GM19238 (cell line): ENCODE results near the gene WDR93.

ENCODE experiments used
- DNase-seq: peaks from one replicate; pipeline ENCODE4 v3.0.0; 2011; ENCODE audit warnings: low spot score; ENCODE audit not compliant: insufficient read length

Gene WDR93

DNA sequence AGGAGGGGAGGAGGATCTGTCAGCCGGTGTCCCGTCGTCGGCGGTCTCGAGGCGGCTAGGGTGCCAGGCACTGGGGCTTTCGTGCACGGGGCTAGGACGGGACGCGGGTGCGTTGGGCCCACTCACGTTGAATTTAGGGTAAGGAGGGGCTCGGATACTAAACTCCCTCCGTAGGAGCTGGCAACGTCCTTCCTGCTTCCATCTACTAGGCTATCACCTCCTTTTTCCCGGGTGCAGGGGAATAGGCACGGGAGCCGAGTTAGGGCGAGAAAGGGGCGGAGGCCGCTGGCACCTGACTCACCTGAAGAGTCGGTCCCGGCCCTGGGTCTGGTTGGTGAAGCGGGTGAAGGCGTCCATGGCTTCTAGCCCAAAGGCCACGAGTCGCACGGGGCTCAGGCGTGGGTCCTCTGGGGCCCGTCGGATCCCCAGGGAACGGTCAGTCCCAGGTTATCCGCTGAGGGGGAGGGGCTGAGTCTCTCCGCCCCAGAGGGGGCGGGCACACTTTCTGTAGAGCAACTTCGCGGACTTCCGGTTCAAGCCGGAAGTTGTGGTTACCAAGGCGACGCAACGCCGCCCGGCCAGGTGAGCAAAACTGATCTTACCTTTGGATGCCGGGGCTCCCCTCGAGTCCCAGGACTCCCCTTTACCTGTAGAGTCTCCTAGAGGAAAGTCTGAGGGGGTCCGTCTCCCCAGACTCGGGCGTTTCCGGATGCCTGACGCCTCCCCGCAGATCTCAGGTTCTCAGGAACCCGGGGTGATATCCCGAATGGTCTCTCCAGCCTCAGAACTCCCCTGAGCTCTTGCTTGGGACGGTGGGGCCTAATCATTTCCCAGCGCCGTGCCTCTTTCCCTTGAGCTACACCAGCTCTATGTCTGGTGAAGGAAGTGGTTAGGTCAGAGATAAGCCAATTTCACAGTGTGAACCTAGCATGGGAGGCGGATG lies at the start of gene WDR93, which contains the start of gene PEX11A:
WDR93 (plus strand) TSS at position 536 of the 943 bp plus-strand sequence. CDS start 10,936 bp downstream, outside the sequence.
PEX11A (minus strand) TSS at position 479 of the 943 bp plus-strand sequence; CDS start at position 357, 122 bp downstream.
- peak; percentile 76 for DNase-seq

DNA sequence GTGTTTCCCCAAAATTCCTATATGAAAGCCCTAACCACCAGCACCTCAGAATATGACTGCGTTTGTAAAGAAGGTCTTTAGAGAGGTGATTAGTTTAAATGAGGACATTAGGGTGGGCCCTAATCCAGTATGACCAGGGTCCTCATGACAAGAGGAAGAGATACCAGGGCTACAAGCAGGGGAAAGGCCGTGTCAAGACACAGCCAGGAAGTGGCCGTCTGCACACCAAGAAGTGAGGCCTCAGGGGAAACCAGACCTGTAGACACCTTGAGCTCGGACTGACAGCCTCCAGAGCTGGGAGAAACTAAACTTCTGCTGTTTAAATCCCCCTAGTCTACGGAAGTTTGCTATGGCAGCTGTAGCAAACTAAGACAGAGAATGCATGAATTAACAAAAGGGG lies 49.6 kb upstream of the WDR93 start:
- DNase-seq = no peak

DNA sequence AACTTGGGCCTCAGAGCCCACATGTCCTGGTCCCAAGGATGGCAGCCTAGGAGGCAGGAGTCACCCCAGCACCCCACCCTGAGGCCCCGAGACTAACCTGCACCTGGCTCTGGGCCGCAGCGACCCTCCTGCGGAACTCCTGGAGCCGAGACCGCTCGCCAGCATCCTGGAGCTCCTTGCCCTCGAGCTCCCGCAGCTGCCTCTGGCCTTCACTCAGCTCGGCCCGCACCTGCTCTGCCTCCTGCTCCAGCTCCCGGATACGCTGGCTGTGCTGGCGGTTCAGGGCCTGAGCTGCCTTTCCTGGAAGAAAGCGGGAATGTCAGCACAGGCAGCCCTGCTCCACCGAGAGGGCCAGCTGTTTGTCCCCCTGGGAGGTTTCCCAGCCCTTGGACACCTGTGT lies 48.5 kb upstream of the WDR93 start:
- no peak for DNase-seq

DNA sequence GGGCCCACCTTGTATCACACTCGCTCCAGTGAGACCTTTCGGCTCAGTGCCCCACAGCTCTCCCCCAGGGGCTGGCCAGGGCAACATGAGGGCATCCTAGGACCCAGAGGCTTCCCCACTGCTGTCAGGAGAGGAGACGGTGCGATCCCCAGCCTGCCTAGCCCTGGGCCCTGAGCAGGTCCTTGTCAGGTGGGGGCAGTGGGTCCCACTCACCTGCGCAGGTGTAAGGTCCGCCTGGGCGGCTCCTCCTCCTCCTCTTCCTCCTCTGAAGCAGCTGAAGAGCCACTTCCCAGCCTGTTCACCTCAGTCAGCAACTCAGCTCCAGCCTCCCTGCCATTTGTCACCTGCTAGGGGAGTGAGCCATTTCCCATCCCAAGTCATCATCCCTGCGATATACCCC lies 44.9 kb upstream of the WDR93 start:
- no peak for DNase-seq

DNA sequence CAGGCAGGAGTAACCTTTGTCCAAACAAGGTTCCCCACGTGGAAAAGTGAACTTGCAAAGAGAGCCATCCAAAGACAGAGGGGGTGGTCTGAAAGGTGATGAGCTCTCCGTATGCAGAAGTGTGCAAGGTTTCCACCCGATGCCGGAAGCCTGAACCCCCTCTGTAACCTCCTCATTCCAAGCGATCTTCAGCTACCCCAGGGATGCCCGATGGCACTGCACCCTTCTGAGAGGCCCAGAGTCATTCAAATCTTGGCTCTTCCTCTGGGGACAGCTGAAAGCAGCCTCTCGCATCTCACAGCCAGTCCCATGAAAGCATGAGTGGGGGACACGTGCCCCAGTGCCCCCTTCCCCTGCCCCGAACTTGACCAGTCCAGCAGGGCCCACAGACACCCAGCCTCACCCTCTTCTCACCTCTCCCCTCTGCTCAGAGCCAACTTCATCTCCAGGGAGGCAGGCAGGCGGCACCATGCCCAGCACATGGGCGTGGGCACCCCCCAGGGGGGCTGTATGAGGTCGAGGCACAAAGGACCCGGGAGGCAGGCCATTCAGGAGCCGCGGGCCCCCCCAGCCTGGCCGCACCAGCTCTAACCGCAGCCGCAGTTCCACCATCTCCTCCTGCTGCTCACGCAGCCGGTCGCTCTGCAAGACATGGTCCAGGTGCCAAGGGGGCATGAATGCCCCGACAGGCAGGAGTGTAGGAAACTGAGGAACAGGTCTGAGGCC lies 44.0 kb upstream of the WDR93 start:
- DNase-seq = no peak

DNA sequence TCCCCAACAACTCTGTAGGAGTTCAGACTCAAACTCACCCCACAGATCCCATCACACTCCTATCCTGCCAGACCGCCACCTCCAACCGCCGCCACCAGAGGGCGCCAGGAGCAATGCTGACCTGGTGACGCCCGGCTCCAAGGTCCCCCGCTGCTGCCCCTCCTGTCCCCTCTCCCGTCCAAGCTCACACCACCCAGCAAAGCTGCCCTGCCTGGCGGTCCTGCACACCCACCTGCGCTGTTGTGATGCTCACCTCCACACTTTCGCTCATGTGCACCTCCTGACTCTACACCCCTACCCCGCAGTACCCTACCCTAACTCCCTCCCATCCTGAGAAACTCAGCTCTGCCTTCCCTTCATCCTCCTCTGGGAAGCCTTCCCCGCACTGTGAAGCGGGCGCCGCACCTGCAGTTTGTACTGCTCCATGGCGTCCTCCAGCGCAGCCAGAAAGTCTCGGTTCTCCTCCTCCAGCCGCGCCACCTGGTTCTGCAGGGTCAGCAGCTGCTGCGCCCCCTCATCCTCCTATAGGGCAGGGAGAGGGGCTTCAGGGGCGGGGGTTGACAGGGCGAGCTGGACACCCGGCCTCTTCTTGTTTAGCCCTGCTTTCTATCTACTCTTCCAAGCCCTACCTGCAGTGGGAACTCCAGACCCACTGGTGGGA lies 43.3 kb upstream of the WDR93 start:
- DNase-seq = peak; percentile 54

DNA sequence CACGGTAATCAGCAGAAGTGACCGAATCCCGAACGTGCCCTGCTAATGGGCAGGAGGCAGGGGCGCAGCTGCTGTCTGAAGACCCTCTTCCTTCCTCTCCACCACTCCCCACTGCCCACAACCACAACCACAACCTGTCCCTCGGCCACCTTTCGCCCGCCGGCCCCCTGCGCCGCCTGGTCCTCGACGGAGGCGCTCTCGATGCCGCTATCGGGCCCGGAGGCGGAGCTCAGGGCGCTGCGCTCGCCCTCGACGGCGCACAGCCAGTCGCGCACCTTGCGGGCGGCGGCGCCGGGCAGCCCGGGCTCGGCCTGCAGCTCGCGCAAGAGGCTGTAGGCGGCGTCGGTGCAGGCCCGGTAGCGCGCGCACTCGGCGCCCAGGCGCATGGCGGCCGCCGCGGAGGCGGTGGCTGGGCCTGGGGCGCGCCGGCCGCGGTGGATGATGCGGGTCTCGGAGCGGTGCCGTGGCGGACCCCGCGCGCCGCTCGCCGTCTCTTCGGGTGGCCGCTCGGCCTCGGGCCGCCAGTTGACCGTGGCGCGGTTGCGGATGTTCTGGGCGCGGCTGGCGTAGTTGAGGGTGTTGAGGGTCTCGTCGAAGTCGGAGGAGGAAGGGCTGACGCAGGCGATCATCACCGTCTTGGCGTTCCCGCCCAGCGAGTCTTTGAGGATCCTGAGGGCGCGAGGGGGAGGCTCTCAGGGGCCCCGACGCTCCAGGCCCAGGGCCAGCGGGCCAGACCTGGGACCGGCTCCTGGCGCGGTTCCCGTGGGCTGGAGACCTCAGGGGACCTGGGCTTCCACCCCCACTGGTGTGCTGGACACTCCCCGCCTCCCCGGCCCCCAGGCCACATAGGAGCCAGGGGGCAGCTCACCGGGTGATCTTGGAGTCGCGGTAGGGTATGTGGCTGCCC lies 42.3 kb upstream of the WDR93 start:
- no peak for DNase-seq

DNA sequence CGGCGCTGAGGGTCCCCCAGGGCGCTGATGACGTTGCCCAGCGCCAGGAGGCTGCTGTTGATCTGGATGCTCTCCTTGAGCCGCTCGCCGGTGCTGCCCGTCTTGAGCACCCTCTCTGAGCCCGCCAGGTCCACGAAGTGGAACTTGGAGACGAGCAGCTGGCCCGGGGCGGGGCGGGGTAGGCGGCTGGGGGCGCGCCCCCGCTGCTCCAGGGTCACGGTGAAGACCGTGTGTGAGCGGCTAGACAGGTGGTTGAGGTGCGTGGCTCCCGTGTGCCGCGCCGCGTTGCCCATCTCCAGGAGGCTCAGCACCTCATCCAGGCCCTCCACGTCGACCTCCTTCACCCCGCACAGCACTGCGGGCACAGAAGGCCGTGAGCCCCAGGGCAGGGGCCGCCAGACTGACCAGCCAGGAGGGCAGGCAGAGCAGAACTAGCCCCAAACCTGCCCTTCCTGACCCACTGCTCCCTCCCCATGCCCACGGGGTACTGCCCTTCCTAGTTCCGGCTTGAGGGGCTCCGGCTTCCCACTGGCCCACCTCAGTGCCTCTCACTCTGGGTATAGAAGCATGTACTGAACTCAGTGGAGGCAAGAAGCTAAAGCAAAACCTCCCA lies 41.5 kb upstream of the WDR93 start:
- DNase-seq = no peak

DNA sequence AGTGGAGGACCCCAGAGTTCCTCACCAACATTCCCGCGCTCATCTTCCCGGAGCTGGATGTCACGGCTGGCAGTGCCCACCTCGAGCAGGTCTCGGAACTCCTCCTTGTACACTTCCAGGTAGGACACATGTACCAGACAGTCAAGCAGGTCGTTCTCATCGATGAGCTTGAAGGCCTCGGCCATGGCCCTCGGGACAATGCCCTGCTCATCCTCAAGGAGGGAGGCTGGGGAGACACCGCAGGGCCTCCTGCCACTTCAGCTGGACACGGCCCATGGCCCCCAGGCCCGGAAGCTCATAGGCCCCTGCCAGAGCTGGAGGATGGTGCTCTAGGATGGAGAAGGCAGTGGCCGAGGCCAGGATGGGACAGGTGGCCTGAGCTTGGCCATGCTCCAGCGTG lies 40.9 kb upstream of the WDR93 start:
- DNase-seq = no peak

DNA sequence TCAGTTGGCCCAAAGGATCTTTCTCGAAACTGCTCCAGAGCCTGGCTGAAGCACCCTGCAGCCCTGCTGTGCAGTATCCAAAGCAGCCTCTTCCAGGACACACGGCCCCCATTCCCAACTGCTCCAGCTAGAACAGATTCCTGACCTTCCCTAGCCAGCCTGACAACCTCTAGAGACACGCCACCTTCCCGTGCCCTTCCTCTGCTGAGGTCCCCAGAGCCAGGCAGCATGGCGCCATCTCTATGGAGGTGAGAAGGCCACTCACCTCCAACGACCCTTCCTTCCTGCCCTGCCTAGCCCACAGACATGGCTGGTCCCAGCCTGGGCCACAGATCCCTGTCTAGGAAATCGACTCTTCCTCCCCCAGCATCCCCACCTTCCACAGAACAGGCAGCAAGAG lies 38.5 kb upstream of the WDR93 start:
- DNase-seq = no peak

DNA sequence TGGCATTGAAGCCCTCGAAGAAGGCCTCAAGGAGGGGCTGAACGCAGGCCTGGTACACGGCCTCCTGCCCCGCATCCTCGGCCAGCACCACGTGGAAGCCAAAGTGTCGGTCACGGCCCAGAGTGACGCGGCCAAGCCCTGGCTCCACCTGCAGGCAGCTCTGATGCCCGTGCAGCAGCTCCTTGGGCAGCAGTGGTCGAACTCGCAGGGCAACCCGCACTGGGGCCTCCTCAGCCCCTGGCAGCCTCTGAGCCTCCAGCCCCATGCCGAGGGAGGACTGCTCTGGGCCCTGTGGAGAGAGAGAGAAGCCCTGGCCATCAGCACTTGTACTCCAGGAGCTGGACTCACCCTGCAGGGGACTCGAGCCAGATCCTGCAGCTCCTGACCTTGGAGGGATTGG lies 37.9 kb upstream of the WDR93 start:
- no peak for DNase-seq

DNA sequence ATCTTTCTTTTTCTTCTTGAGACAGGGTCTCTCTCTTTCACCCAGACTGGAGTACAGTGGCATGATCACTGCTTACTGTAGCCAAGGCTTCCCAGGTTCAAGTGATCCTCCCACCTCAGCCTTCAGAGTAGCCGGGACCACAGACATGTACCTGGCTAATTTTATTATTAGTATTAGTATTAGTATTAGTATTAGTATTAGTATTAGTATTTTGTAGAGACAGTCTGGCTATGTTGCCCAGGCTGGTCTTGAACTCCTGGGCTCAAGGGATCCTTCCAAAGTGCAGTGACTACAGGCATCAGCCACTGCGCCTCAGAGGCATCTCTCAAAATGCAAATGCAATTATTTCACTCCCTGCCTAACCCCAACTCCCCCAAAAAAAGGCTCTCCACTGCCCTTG lies 37.0 kb upstream of the WDR93 start:
- no peak for DNase-seq

DNA sequence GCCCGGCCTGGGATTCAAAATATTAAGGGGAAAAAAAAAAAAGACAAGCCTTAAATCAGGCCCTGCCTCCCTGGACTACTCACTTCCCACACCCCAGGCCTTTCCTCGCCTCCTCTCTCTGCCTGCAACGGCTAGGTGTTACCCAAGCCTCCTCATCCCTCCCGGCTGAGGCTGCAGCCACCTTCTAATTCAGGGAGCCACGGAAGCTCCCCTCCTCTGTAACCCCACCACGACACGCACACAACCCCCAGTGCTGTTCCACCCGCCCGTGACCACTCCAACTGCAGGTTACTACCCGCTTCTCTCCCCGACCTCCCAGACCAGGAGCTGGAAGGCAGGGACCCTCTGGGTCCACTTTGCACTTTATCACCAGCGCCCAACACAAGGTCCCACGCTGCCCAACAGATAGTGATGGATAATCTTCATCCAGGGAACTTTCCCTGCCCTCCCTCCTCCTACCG lies 36.3 kb upstream of the WDR93 start:
- DNase-seq = no peak

DNA sequence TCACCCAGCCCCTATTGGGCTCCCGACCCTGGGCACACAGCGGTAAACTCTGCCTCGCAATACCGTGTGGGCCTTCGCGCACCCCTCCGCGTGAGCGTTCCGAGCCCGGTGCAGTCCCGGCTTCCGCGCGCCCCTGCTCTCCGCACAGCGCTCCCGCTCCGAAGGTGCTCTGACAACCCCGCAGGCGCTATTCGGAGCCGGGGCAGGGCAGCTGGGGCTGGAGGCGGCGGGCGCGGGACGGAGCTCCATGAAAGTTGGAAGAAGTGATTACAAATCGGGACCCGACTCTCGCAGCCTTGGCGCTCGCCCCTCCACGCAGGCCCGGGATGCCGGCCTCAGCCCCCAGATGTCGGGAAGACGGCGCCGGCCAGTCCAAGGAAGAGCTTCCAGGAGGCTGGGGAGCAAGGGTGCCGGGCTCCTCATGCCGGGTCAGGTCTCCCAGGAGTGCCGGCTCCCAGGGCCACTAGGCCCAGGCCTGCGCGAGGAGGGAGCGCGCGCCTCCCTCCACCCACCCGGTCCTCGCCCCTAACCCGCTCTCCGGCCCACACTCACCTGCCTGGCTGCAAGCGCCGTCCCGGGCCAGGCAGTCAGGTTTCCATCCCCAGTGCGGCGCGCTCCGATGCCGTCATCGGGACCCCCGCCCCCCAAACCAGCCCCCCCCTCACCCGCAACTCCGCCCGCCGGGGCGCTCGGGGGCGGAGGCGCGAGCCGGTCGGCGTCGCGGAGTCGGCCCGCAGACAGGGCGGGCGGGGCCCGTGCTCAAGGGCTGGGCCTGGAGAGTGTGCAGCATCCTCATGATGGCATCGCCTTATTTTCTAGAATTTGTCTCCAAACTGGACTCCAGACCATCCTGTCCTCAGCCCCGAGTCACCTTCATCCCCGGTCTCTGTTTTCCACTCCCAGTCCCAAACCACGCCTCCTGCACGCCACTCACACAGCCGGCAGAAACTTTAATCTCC lies 35.5 kb upstream of the WDR93 start, which contains the start of gene KIF7:
KIF7 (minus strand) TSS at position 621 of the 959 bp plus-strand sequence. CDS start 2,537 bp downstream, outside the sequence.
- DNase-seq = no peak

DNA sequence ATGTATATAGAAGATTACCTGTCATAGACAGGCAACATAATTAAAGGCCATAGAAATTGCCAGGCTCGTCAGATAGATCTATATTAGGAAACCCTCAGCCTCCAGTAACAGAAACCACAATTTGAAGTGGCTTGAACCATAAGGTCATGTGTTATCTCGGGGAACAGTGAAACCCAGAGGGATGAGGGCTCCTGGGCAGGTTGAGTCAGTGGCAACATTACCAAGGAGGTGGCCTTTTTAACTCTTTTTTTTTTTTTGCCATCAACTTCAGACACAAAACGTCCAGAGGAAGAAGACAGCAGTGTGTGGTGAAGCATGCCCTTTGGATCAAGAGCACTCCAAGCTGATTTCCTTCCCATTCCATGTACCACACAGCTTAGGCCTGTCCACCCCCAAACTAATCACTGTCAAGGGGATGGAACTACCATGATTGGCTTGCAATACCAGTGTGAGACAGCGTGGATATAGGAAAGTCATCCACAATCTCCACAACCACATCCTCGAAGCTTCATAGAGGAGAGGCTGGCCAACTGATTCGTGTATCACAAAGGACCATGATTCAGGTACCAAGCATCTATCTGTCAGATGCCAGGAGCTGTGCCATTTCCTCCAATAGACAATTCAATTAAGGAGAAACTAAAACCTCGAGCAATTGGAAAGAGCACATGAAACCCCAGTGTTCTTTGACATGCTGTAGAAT lies 34.3 kb upstream of the WDR93 start:
- no peak for DNase-seq

DNA sequence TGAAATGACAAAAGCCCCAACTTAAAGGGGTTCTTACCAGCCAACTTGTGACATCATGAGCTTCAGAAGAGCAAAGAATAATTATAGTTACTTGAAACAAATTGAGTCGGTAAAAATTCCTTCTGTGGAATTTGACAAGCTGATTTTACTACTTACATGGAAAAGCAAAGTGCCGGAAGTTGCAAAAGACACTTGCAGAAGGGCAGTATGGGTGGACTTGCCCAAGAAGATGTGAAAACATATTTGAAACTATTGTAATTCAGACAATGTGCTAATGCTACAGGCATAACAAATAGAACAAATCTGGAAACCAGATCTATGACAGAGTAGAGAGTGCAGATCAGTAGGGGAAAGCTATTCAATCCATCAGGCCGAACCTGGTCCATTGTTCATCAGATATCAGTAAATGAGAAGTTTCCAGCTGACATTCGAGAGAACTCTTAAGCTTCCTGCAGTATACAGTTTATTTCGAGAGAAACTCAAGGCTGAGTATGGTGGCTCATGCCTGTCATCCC lies 32.9 kb upstream of the WDR93 start:
- no peak for DNase-seq

DNA sequence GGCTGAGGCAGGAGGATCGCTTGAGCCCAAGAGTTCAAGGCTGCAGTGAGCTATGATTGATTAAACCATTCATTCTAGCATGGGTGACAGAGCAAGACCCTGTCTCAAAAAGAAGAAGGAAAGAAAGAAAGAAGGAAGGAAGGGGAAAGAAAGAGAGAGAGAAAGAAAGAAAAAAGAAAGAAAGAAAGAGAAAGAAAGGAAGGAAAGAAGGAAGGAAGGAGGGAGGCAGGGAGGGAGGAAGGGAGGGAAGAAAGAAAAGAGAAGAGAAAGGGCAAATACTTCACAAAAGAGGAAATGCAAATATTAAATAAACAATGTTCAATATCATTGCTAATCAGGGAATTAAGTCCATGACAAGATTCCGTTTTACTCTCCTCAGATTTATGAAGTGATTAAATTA lies 31.3 kb upstream of the WDR93 start:
- no peak for DNase-seq

DNA sequence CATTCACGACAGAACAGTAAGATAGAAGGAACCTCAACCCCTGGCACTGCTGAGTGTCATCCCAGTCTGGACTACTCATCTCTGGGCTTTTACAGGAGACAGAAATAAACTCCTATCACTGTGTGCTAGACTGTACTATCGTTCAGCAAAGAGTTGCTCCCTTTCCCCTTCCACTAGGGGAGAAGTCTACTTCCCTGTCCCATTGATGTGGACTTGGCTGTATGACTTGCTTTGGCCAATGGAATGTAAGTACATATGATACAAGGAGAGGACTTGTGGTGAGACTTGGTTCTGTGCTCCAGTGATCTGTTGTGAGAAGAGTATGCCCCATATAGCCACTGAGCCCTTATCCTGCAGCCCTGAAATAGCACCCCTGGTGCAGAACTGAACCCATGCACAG lies 30.1 kb upstream of the WDR93 start:
- no peak for DNase-seq
